Gastrocnemius medialis (tissue), 4 donors: Measurements from ENCODE around the gene ARHGAP26. TPM values are rescaled to one million over a fixed set of nuclear protein-coding genes. Genes with fewer than 3 reads are reported as not detected.

Experiments
- ATAC-seq, 2 donors: fragments of 150-250 bp; one replicate each; pipeline ENCODE4 v1.9.1; 2016
- DNase-seq, 2 donors: peaks; one replicate each; pipeline ENCODE4 v3.0.0-alpha.2; 2019
- H3K27ac ChIP-seq, 4 donors: fragments of 200-600 bp; sonication (generic); 1 replicate in 1 of 4; 2 replicates in 3 of 4; pipeline ENCODE4 v1.5.1; 2016 to 2018; ENCODE audit warnings: mild to moderate bottlenecking in 2 of 4, moderate library complexity in 1 of 4
- H3K27me3 ChIP-seq, 3 donors: fragments of 200-600 bp; sonication (generic) in 2 of 3; 1 replicate in 1 of 3; 2 replicates in 2 of 3; pipeline versions ENCODE4 v1.5.1 to v1.6.0; 2016 to 2019; ENCODE audit warnings: mild to moderate bottlenecking in 1 of 3, moderate library complexity in 1 of 3
- H3K36me3 ChIP-seq, 2 donors: fragments of 200-600 bp; sonication (generic) in 1 of 2; one replicate each; pipeline ENCODE4 v1.5.1; 2017 to 2018
- H3K4me1 ChIP-seq, 2 donors: fragments of 200-600 bp; sonication (generic) in 1 of 2; one replicate each; pipeline ENCODE4 v1.5.1; 2016 to 2017; ENCODE audit warnings: mild to moderate bottlenecking in 2 of 2
- H3K4me3 ChIP-seq, 4 donors: fragments of 200-600 bp; sonication (generic) in 3 of 4; 1 replicate in 1 of 4; 2 replicates in 3 of 4; pipeline ENCODE4 v1.5.1; 2016 to 2019; ENCODE audit warnings: mild to moderate bottlenecking in 2 of 4
- H3K9me3 ChIP-seq, 3 donors: fragments of 200-600 bp; sonication (generic) in 2 of 3; 1 replicate in 1 of 3; 2 replicates in 2 of 3; pipeline ENCODE4 v1.5.1; 2016 to 2019
- CTCF ChIP-seq, 5 experiments: fragments of 450-650 bp in 3 of 5; fragments of 200-600 bp in 2 of 5; sonication (generic) in 2 of 5; IDR thresholded peaks in 4 of 5; conservative IDR thresholded peaks in 1 of 5; 1 replicate in 4 of 5; 2 replicates in 1 of 5; pipeline ENCODE4 v1.5.1; 2016 to 2019; ENCODE audit warnings: antibody characterized with exemption in 5 of 5, mild to moderate bottlenecking in 3 of 5, moderate library complexity in 3 of 5
- POLR2A ChIP-seq, 2 donors: fragments of 450-650 bp; IDR thresholded peaks; one replicate each; pipeline ENCODE4 v1.6.1; 2017; ENCODE audit warnings: antibody characterized with exemption in 2 of 2, mild to moderate bottlenecking in 2 of 2, moderate library complexity in 2 of 2
- in situ Hi-C, 4 donors: fragments of 200-750 bp; cut with MboI; loops; one replicate each; pipeline versions ENCODE4 v1.15.0 to v1.8.0; 2017; ENCODE audit warnings: low sequenced_read_pairs in 4 of 4
- intact Hi-C: fragments of 100-400 bp; cut with DNase I; formaldehyde crosslinking; loops from one replicate; pipeline ENCODE4 v1.15.1; 2023; ENCODE audit warnings: low total_unique reads
- total RNA-seq, 4 donors: library from RNA; depleted of rRNA; stranded (reverse); fragments of >200 nt; gene quantifications; one replicate each; pipeline versions ENCODE4 v1.1.0 to v1.2.3, GENCODE V29; 2016

The ARHGAP26 gene
- total RNA-seq, 4 donors from 2014 or later: 9.1 to 22.4 (median 13.4) TPM

- no peaks in the 10 kb centered on the region for H3K9me3 ChIP-seq
- in situ Hi-C loops (no loop called here), intact Hi-C loops (no loop called here)
- H3K27ac ChIP-seq: no peak overlapping the region
- DNase-seq: no peak
- no peak overlapping the region for H3K4me3 ChIP-seq
- peaks cover 30 to 45% of the 10 kb centered on the region in 2 donors for H3K4me1 ChIP-seq
- TF ChIP-seq POLR2A (IDR thresholded peaks at IDR 0.05) (no peak), CTCF (IDR thresholded peaks at IDR 0.05 in 4 of 5, conservative IDR thresholded peaks at IDR 0.05 in 1 of 5) (no peak)
- H3K36me3 ChIP-seq: no peaks in the 10 kb centered on the region
- no peaks in the 10 kb centered on the region for H3K27me3 ChIP-seq
- ATAC-seq: no peak
Measured at GRCh38 chr5:142941245-142941644, 171.1 kb downstream of the ARHGAP26 start.

- Histone ChIP-seq H3K9me3 (no peaks in the 10 kb centered on the region), H3K27ac (no peak overlapping the region), H3K36me3 (no peaks in the 10 kb centered on the region), H3K4me1 (peaks cover 19 to 28% of the 10 kb centered on the region in 2 donors), H3K27me3 (no peaks in the 10 kb centered on the region), H3K4me3 (no peak overlapping the region)
- ATAC-seq: no peak
- no peak for DNase-seq
- no peak for TF ChIP-seq CTCF (IDR thresholded peaks at IDR 0.05 in 4 of 5, conservative IDR thresholded peaks at IDR 0.05 in 1 of 5)
- no peak for TF ChIP-seq POLR2A (IDR thresholded peaks at IDR 0.05)
- intact Hi-C loops (no loop called here), in situ Hi-C loops (no loop called here)
Measured at GRCh38 chr5:142942901-142943300, 172.7 kb downstream of the ARHGAP26 start.

GRCh38 chr5:142944140-142944539 is 174.0 kb downstream of the ARHGAP26 start:
- intact Hi-C loops: no loop called here
- H3K27ac ChIP-seq: no peak overlapping the region
- in situ Hi-C loops: no loop called here
- no peaks in the 10 kb centered on the region for H3K27me3 ChIP-seq
- DNase-seq (no peak), ATAC-seq (no peak)
- no peaks in the 10 kb centered on the region for H3K9me3 ChIP-seq
- TF ChIP-seq POLR2A (IDR thresholded peaks at IDR 0.05) (no peak), CTCF (IDR thresholded peaks at IDR 0.05 in 4 of 5, conservative IDR thresholded peaks at IDR 0.05 in 1 of 5) (no peak)
- H3K36me3 ChIP-seq: no peaks in the 10 kb centered on the region
- peaks cover 11 to 16% of the 10 kb centered on the region in 2 donors for H3K4me1 ChIP-seq
- no peak overlapping the region for H3K4me3 ChIP-seq

- no peak for ATAC-seq
Measured at GRCh38 chr5:142945321-142945720, 175.1 kb downstream of the ARHGAP26 start.

More at GRCh38 chr5:142945321-142945720, 175.1 kb downstream of the ARHGAP26 start:
- Histone ChIP-seq H3K9me3 (no peaks in the 10 kb centered on the region), H3K27me3 (no peaks in the 10 kb centered on the region), H3K36me3 (no peaks in the 10 kb centered on the region), H3K4me1 (peaks cover 4 to 11% of the 10 kb centered on the region in 2 donors), H3K4me3 (no peak overlapping the region), H3K27ac (no peak overlapping the region)
- DNase-seq: no peak
- TF ChIP-seq CTCF (IDR thresholded peaks at IDR 0.05 in 4 of 5, conservative IDR thresholded peaks at IDR 0.05 in 1 of 5): no peak
- in situ Hi-C loops: no loop called here
- intact Hi-C loops: no loop called here
